H9 (cell line): ENCODE data around the gene SCLY. TPM values are rescaled to one million over a fixed set of nuclear protein-coding genes. Genes with fewer than 3 reads are reported as not detected.

ENCODE experiments used
- DNase-seq: peaks from one replicate; pipeline ENCODE4 v3.0.0-alpha.2; 2017
- H2AFZ ChIP-seq: one replicate; pipeline ENCODE4 v1.6.1; 2013; ENCODE audit warnings: mild to moderate bottlenecking, low read length, control low read depth, moderate library complexity
- H2AK5ac ChIP-seq: 2 replicates; pipeline ENCODE4 v1.6.1; 2013; ENCODE audit warnings: low read length, control low read depth, mixed read lengths; ENCODE audit not compliant: insufficient read length
- H2BK120ac ChIP-seq: one replicate; pipeline ENCODE4 v1.6.1; 2013; ENCODE audit warnings: low read depth, mild to moderate bottlenecking, low read length, control low read depth, inconsistent platforms; ENCODE audit not compliant: poor library complexity, severe bottlenecking
- H2BK12ac ChIP-seq: 2 replicates; pipeline ENCODE4 v1.6.1; 2013; ENCODE audit warnings: low read length, control low read depth, mixed read lengths, low read depth; ENCODE audit not compliant: insufficient read length
- H2BK15ac ChIP-seq: 2 replicates; pipeline ENCODE4 v1.6.1; 2013; ENCODE audit warnings: low read depth, low read length, control low read depth
- H2BK20ac ChIP-seq: one replicate; pipeline ENCODE4 v1.6.1; 2013; ENCODE audit warnings: low read depth, mild to moderate bottlenecking, low read length, control low read depth, inconsistent platforms; ENCODE audit not compliant: poor library complexity, severe bottlenecking
- H2BK5ac ChIP-seq: 2 replicates; pipeline ENCODE4 v1.6.1; 2013; ENCODE audit warnings: low read length, control low read depth, mixed read lengths; ENCODE audit not compliant: insufficient read length
- H3K14ac ChIP-seq: 2 replicates; pipeline ENCODE4 v1.6.1; 2013; ENCODE audit warnings: low read length, control low read depth; ENCODE audit not compliant: insufficient read depth
- H3K18ac ChIP-seq: 2 replicates; pipeline ENCODE4 v1.6.1; 2013; ENCODE audit warnings: low read depth, mild to moderate bottlenecking, mixed read lengths, low read length, control low read depth; ENCODE audit not compliant: insufficient read length
- H3K23ac ChIP-seq: 2 replicates; pipeline ENCODE4 v1.6.1; 2013; ENCODE audit warnings: low read length, control low read depth, mixed read lengths, low read depth; ENCODE audit not compliant: insufficient read length
- H3K23me2 ChIP-seq: 2 replicates; pipeline ENCODE4 v1.6.1; 2013; ENCODE audit warnings: low read depth, mild to moderate bottlenecking, mixed read lengths, low read length, control low read depth; ENCODE audit not compliant: insufficient read length, poor library complexity, severe bottlenecking
- H3K27ac ChIP-seq: 2 replicates; pipeline ENCODE4 v1.5.1; 2013; ENCODE audit warnings: low read length, control low read depth, mixed read lengths, low read depth; ENCODE audit not compliant: insufficient read length
- H3K27me3 ChIP-seq: 2 replicates; pipeline ENCODE4 v1.6.1; 2013; ENCODE audit warnings: low read length, control low read depth, inconsistent platforms; ENCODE audit not compliant: insufficient read depth
- H3K4ac ChIP-seq: 2 replicates; pipeline ENCODE4 v1.6.1; 2013; ENCODE audit warnings: low read depth, mild to moderate bottlenecking, control low read depth, inconsistent platforms, low read length, moderate library complexity
- H3K4me1 ChIP-seq: 2 replicates; pipeline ENCODE4 v1.6.1; 2013; ENCODE audit warnings: low read length, control low read depth, inconsistent platforms; ENCODE audit not compliant: insufficient read depth
- H3K4me2 ChIP-seq: 2 replicates; pipeline ENCODE4 v1.6.1; 2013; ENCODE audit warnings: low read length, control low read depth, mixed read lengths; ENCODE audit not compliant: insufficient read length, insufficient read depth
- H3K56ac ChIP-seq: 2 replicates; pipeline ENCODE4 v1.6.1; 2013; ENCODE audit warnings: low read depth, mild to moderate bottlenecking, mixed read lengths, low read length, control low read depth; ENCODE audit not compliant: insufficient read length
- H3K79me1 ChIP-seq: 2 replicates; pipeline ENCODE4 v1.6.1; 2013; ENCODE audit warnings: low read depth, mild to moderate bottlenecking, moderate library complexity, low read length, control low read depth, inconsistent platforms; ENCODE audit not compliant: insufficient read depth, poor library complexity, severe bottlenecking
- H3K79me2 ChIP-seq: 2 replicates; pipeline ENCODE4 v1.6.1; 2013; ENCODE audit warnings: low read length, control low read depth, inconsistent platforms; ENCODE audit not compliant: insufficient read depth
- H3K9ac ChIP-seq: 2 replicates; pipeline ENCODE4 v1.6.1; 2013; ENCODE audit warnings: low read length, control low read depth, mixed read lengths; ENCODE audit not compliant: insufficient read length; ENCODE audit errors: extremely low read depth
- H3K9me3 ChIP-seq: one replicate; pipeline ENCODE4 v1.6.1; 2013; ENCODE audit warnings: low read depth, low read length, inconsistent platforms; ENCODE audit not compliant: control insufficient read depth
- H3T11ph ChIP-seq: one replicate; pipeline ENCODE4 v1.6.1; 2013; ENCODE audit warnings: mild to moderate bottlenecking, low read length, control low read depth, inconsistent platforms
- H4K20me1 ChIP-seq: one replicate; pipeline ENCODE4 v1.6.1; 2013; ENCODE audit not compliant: control insufficient read depth, insufficient read length, insufficient read depth
- H4K5ac ChIP-seq: 2 replicates; pipeline ENCODE4 v1.6.1; 2013; ENCODE audit warnings: low read depth, mild to moderate bottlenecking, mixed read lengths, low read length, control low read depth; ENCODE audit not compliant: insufficient read length
- H4K8ac ChIP-seq: replicated peaks from 2 replicates; pipeline ENCODE4 v1.6.1; 2013; ENCODE audit warnings: low read length, control low read depth, mixed read lengths, low read depth; ENCODE audit not compliant: insufficient read length
- H4K91ac ChIP-seq: 2 replicates; pipeline ENCODE4 v1.6.1; 2013; ENCODE audit warnings: low read depth, mild to moderate bottlenecking, moderate library complexity, mixed read lengths, low read length, control low read depth; ENCODE audit not compliant: insufficient read length
- H3K27ac Mint-ChIP-seq, 3 experiments: 2 replicates in 2 of 3; 3 replicates in 1 of 3; pipeline ENCODE4 v1.8.0; 2020 to 2021; ENCODE audit warnings: mixed read lengths in 3 of 3, mild to moderate bottlenecking in 1 of 3, moderate library complexity in 1 of 3
- H3K27me3 Mint-ChIP-seq: 2 replicates; pipeline ENCODE4 v1.8.0; 2021; ENCODE audit warnings: low read depth, mild to moderate bottlenecking, moderate library complexity, mixed read lengths
- H3K36me3 Mint-ChIP-seq, 3 experiments: 2 replicates in 2 of 3; 3 replicates in 1 of 3; pipeline ENCODE4 v1.8.0; 2020 to 2021; ENCODE audit warnings: low read depth in 3 of 3, mixed read lengths in 3 of 3; ENCODE audit not compliant: insufficient read depth in 1 of 3
- H3K4me1 Mint-ChIP-seq, 2 experiments: 2 replicates each; pipeline ENCODE4 v1.8.0; 2020; ENCODE audit warnings: mixed read lengths in 2 of 2
- H3K4me3 Mint-ChIP-seq, 2 experiments: 2 replicates in 1 of 2; 3 replicates in 1 of 2; pipeline ENCODE4 v1.8.0; 2020 to 2021; ENCODE audit warnings: mild to moderate bottlenecking in 2 of 2, mixed read lengths in 2 of 2, moderate library complexity in 1 of 2
- H3K9me3 Mint-ChIP-seq, 2 experiments: 2 replicates in 1 of 2; 3 replicates in 1 of 2; pipeline ENCODE4 v1.8.0; 2020; ENCODE audit warnings: mild to moderate bottlenecking in 2 of 2, mixed read lengths in 2 of 2, moderate library complexity in 1 of 2
- CTCF ChIP-seq: fragments of 200-600 bp; sonication (generic); conservative IDR thresholded peaks from 3 replicates; pipeline ENCODE4 v1.8.0; 2021; ENCODE audit warnings: antibody characterized with exemption, mild to moderate bottlenecking
- WGBS: extraction: QIAGEN DNeasy Blood & Tissue Kit; methylation state at CpG from one replicate; pipeline ENCODE4 v1.1.7; 2013; ENCODE audit warnings: missing lambda C conversion rate, low lambda C conversion rate, mixed read lengths; ENCODE audit not compliant: insufficient read length; ENCODE audit errors: extremely low coverage; 5-methylcytosine and 5-hydroxymethylcytosine counted together
- total RNA-seq: library from RNA; stranded (reverse); gene quantifications from 2 replicates; pipeline ENCODE4 v1.2.1, GENCODE V29; 2021

The SCLY gene
- total RNA-seq, 1 experiment from 2014 or later = 55.3 TPM

GRCh38 chr2:238013806-238014205 is 47.0 kb upstream of the SCLY start:
- no peaks in the 10 kb centered on the region for H3K27me3 ChIP-seq
- H2BK5ac ChIP-seq = no peak overlapping the region
- no peak for TF ChIP-seq CTCF
- H3K4ac ChIP-seq = no peak overlapping the region
- no peak overlapping the region for H3K4me3 Mint-ChIP-seq
- H3K23ac ChIP-seq = no peak overlapping the region
- no peaks in the 10 kb centered on the region for H4K20me1 ChIP-seq
- no peak overlapping the region for H2BK20ac ChIP-seq
- no peak overlapping the region for H3K56ac ChIP-seq
- no peak overlapping the region for H2BK12ac ChIP-seq
- no peak overlapping the region for H3K9ac ChIP-seq
- no peak overlapping the region for H3K14ac ChIP-seq
- no peak overlapping the region for H2BK15ac ChIP-seq
- no peak overlapping the region for H3K27ac ChIP-seq
- no peaks in the 10 kb centered on the region for H3K27me3 Mint-ChIP-seq
- WGBS = no CpG with 5 or more reads among the region's 7 CpGs
- no peaks in the 10 kb centered on the region for H3K4me1 Mint-ChIP-seq
- H4K5ac ChIP-seq = no peak overlapping the region
- H3K23me2 ChIP-seq = no peaks in the 10 kb centered on the region
- H4K91ac ChIP-seq = no peak overlapping the region
- no peak overlapping the region for H3T11ph ChIP-seq
- H3K27ac Mint-ChIP-seq = peak overlapping the region in 1 of 3 experiments; percentile 36; a peak in 2 of 7 replicates
- no peak overlapping the region for H3K18ac ChIP-seq
- DNase-seq = no peak
- no peaks in the 10 kb centered on the region for H3K9me3 ChIP-seq
- H3K79me2 ChIP-seq = no peaks in the 10 kb centered on the region; the same call in 1 of the 2 replicates
- no peak overlapping the region for H4K8ac ChIP-seq
- no peak overlapping the region for H2BK120ac ChIP-seq
- no peak overlapping the region for H2AK5ac ChIP-seq
- H3K36me3 Mint-ChIP-seq = peaks cover 0 to 15% (median 3%) of the 10 kb centered on the region in 3 experiments; a peak in 4 of 7 replicates
- no peaks in the 10 kb centered on the region for H3K4me1 ChIP-seq
- H3K4me2 ChIP-seq = no peak overlapping the region
- H3K79me1 ChIP-seq = peaks cover 7% of the 10 kb centered on the region
- no peaks in the 10 kb centered on the region for H3K9me3 Mint-ChIP-seq
- no peak overlapping the region for H2AFZ ChIP-seq
